DOHH2 (cell line): ENCODE measurements around the gene ATXN7L3B.

Experiments used
- H3F3A ChIP-seq: fragments of 200-600 bp; sonication (generic), shearing (Covaris generic); 2 replicates; pipeline ENCODE4 v1.6.0; 2016; ENCODE audit warnings: antibody characterized with exemption, mild to moderate bottlenecking; ENCODE audit not compliant: control insufficient read depth, insufficient read depth
- H3K27ac ChIP-seq: fragments of 200-600 bp; sonication (generic); 2 replicates; pipeline ENCODE4 v1.5.1; 2014; ENCODE audit warnings: low read depth, mild to moderate bottlenecking, low read length, moderate library complexity
- H3K27me3 ChIP-seq: fragments of 200-600 bp; sonication (generic); 2 replicates; pipeline ENCODE4 v1.6.1; 2014; ENCODE audit warnings: mild to moderate bottlenecking, low read length, mixed read lengths; ENCODE audit not compliant: control insufficient read depth
- H3K36me3 ChIP-seq: fragments of 200-600 bp; sonication (generic); 2 replicates; pipeline ENCODE4 v1.6.1; 2014; ENCODE audit warnings: mild to moderate bottlenecking, low read length, moderate library complexity, mixed read lengths; ENCODE audit not compliant: control insufficient read depth
- H3K4me1 ChIP-seq: fragments of 200-600 bp; sonication (generic); 2 replicates; pipeline ENCODE4 v1.6.1; 2014; ENCODE audit warnings: mild to moderate bottlenecking, low read length, mixed read lengths; ENCODE audit not compliant: control insufficient read depth
- H3K4me2 ChIP-seq: fragments of 200-600 bp; sonication (generic); 2 replicates; pipeline ENCODE4 v1.6.0; 2014; ENCODE audit warnings: mild to moderate bottlenecking, low read length, moderate library complexity
- H3K4me3 ChIP-seq: fragments of 200-600 bp; sonication (generic); 2 replicates; pipeline ENCODE4 v1.5.1; 2014; ENCODE audit warnings: mild to moderate bottlenecking, low read length, mixed read lengths
- H3K79me2 ChIP-seq: fragments of 200-600 bp; sonication (generic); 2 replicates; pipeline ENCODE4 v1.6.1; 2014; ENCODE audit warnings: mild to moderate bottlenecking, low read length, mixed read lengths; ENCODE audit not compliant: control insufficient read depth
- H3K9me2 ChIP-seq: fragments of 200-600 bp; sonication (generic); replicated peaks from 2 replicates; pipeline ENCODE4 v1.6.1; 2014; ENCODE audit warnings: mild to moderate bottlenecking, low read length, mixed read lengths; ENCODE audit not compliant: control insufficient read depth
- H3K9me3 ChIP-seq: fragments of 200-600 bp; sonication (generic); 2 replicates; pipeline ENCODE4 v1.6.1; 2014; ENCODE audit warnings: antibody characterized with exemption, low read length, mixed read lengths; ENCODE audit not compliant: control insufficient read depth, insufficient read depth
- H4K20me1 ChIP-seq: fragments of 200-600 bp; sonication (generic); 2 replicates; pipeline ENCODE4 v1.6.0; 2014; ENCODE audit warnings: low read depth, mild to moderate bottlenecking, antibody characterized with exemption, low read length, moderate library complexity; ENCODE audit not compliant: control insufficient read depth, insufficient read depth
- EZH2phosphoT487 ChIP-seq: fragments of 200-600 bp; sonication (generic); IDR thresholded peaks from 2 replicates; pipeline ENCODE4 v1.6.1; 2017; ENCODE audit warnings: borderline replicate concordance, mild to moderate bottlenecking, antibody characterized with exemption, low read length, moderate library complexity, mixed read lengths
- TF ChIP-seq, protein P1 (sequence below): fragments of 200-600 bp; sonication (generic); IDR thresholded peaks from one replicate; pipeline ENCODE4 v1.5.1; 2014; ENCODE audit warnings: antibody characterized with exemption, mild to moderate bottlenecking, low read depth, low read length; ENCODE audit not compliant: poor library complexity, severe bottlenecking

ATXN7L3B gene

DNA sequence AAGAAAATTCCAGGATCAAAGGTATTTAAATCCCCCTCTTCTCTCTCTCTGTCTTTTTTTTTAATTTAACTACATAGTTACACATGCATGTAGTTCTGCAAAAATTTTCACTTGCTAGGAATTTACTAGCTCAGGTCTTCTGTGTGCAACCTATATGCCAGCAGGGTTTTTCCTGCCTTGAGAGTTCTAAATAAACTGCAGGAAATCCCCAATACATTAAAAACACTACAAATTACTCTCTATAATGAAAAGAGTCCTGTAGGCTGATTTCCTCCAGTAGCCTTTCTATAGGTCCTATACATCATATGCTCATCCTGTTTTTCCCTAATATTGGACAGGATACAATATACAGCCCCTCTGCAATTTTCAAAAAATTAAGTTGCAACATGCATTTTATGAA lies 27.7 kb upstream of the ATXN7L3B start:
- H3K27me3 ChIP-seq, result no peaks in the 10 kb centered on the region
- TF ChIP-seq, protein P1, sequence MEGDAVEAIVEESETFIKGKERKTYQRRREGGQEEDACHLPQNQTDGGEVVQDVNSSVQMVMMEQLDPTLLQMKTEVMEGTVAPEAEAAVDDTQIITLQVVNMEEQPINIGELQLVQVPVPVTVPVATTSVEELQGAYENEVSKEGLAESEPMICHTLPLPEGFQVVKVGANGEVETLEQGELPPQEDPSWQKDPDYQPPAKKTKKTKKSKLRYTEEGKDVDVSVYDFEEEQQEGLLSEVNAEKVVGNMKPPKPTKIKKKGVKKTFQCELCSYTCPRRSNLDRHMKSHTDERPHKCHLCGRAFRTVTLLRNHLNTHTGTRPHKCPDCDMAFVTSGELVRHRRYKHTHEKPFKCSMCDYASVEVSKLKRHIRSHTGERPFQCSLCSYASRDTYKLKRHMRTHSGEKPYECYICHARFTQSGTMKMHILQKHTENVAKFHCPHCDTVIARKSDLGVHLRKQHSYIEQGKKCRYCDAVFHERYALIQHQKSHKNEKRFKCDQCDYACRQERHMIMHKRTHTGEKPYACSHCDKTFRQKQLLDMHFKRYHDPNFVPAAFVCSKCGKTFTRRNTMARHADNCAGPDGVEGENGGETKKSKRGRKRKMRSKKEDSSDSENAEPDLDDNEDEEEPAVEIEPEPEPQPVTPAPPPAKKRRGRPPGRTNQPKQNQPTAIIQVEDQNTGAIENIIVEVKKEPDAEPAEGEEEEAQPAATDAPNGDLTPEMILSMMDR, result no peak
- no peak for TF ChIP-seq EZH2phosphoT487
- no peaks in the 10 kb centered on the region for H4K20me1 ChIP-seq
- H3K36me3 ChIP-seq, result no peaks in the 10 kb centered on the region
- no peaks in the 10 kb centered on the region for H3K79me2 ChIP-seq
- H3K4me1 ChIP-seq, result no peaks in the 10 kb centered on the region
- H3F3A ChIP-seq, result no peaks in the 10 kb centered on the region
- no peak overlapping the region for H3K27ac ChIP-seq
- H3K9me2 ChIP-seq, result no peaks in the 10 kb centered on the region
- H3K4me3 ChIP-seq, result no peak overlapping the region
- H3K4me2 ChIP-seq, result no peak overlapping the region
- no peaks in the 10 kb centered on the region; the same call in 1 of the 2 replicates for H3K9me3 ChIP-seq

GRCh38 chr12:74514098-74514872 lies 23.4 kb upstream of the ATXN7L3B start:
- Histone ChIP-seq H3F3A (no peaks in the 10 kb centered on the region), H3K79me2 (no peaks in the 10 kb centered on the region), H3K4me2 (no peak overlapping the region), H3K4me1 (no peaks in the 10 kb centered on the region), H3K27ac (no peak overlapping the region), H4K20me1 (no peaks in the 10 kb centered on the region), H3K4me3 (no peak overlapping the region), H3K9me3 (no peaks in the 10 kb centered on the region; the same call in 1 of the 2 replicates), H3K9me2 (no peaks in the 10 kb centered on the region), H3K27me3 (no peaks in the 10 kb centered on the region), H3K36me3 (no peaks in the 10 kb centered on the region)
- no peak for TF ChIP-seq EZH2phosphoT487
- TF ChIP-seq, protein P1, result no peak

DNA sequence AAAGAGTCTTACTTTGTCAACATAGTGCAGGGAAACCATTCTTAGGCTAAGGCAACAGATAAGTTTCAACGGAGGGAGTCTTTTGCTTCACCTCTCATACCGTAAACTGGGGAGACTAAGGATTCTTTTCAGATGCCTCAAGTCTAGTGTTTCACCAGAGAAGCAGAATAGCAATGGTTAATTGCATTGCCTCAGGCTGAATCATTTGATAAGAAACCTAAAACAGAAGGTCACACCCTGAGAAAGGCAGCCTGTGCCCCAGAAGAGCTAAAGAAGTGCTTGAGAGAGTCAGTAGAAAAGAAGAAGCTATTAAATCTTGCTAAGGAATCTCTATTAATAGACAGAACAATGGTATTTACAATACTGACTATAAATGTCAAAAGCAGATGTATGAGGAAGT lies 21.8 kb upstream of the ATXN7L3B start:
- H4K20me1 ChIP-seq, result no peaks in the 10 kb centered on the region
- TF ChIP-seq, protein P1, result no peak
- no peak for TF ChIP-seq EZH2phosphoT487
- H3F3A ChIP-seq, result no peaks in the 10 kb centered on the region
- no peaks in the 10 kb centered on the region for H3K9me2 ChIP-seq
- no peaks in the 10 kb centered on the region for H3K36me3 ChIP-seq
- H3K79me2 ChIP-seq, result no peaks in the 10 kb centered on the region
- no peak overlapping the region for H3K4me2 ChIP-seq
- H3K9me3 ChIP-seq, result no peaks in the 10 kb centered on the region; the same call in 1 of the 2 replicates
- no peaks in the 10 kb centered on the region for H3K4me1 ChIP-seq
- no peak overlapping the region for H3K4me3 ChIP-seq
- no peak overlapping the region for H3K27ac ChIP-seq
- H3K27me3 ChIP-seq, result no peaks in the 10 kb centered on the region
